GM12873 (cell line): Measurements from ENCODE around the gene MRPL47.

Experiments
- CTCF ChIP-seq: IDR thresholded peaks from 2 replicates; pipeline ENCODE4 v1.5.1; 2012; ENCODE audit warnings: low read depth, mild to moderate bottlenecking, moderate library complexity, low read length, control low read depth; ENCODE audit not compliant: insufficient read depth; ENCODE audit errors: missing control alignments

MRPL47 gene

GRCh38 chr3:179580992-179581391 is 23.4 kb downstream of the MRPL47 start:
- no peak for TF ChIP-seq CTCF

- TF ChIP-seq CTCF = no peak
These were observed 38.9 kb downstream of the MRPL47 start for GRCh38 chr3:179565496-179565895.

GRCh38 chr3:179563271-179563783 is 41.1 kb downstream of the MRPL47 start:
- peak; percentile 71 for TF ChIP-seq CTCF

- TF ChIP-seq CTCF = no peak
These were observed 41.7 kb downstream of the MRPL47 start, which contains the start of gene ACTL6A for GRCh38 chr3:179562591-179563270. ACTL6A (plus strand) TSS chr3:179562926; CDS start chr3:179563093, 167 bp downstream.

- TF ChIP-seq CTCF = no peak
These were observed 43.6 kb downstream of the MRPL47 start for GRCh38 chr3:179560791-179561190.

GRCh38 chr3:179558742-179559364 is 45.6 kb downstream of the MRPL47 start:
- peak; percentile 81 for TF ChIP-seq CTCF

- TF ChIP-seq CTCF = no peak
These were observed 52.9 kb downstream of the MRPL47 start for GRCh38 chr3:179551349-179552105.
